Prostate gland (tissue), 2 donors: ENCODE measurements around the gene COPE.

Experiments
- CTCF ChIP-seq, 4 experiments: fragments of 200-600 bp in 2 of 4; fragments of 450-650 bp in 2 of 4; sonication (generic) in 2 of 4; IDR thresholded peaks; 1 replicate in 3 of 4; 2 replicates in 1 of 4; pipeline ENCODE4 v1.5.1; 2016 to 2019; ENCODE audit warnings: antibody characterized with exemption in 4 of 4, mild to moderate bottlenecking in 2 of 4, moderate library complexity in 2 of 4
- POLR2A ChIP-seq: fragments of 450-650 bp; IDR thresholded peaks from one replicate; pipeline ENCODE4 v1.6.1; 2016; ENCODE audit warnings: antibody characterized with exemption, mild to moderate bottlenecking
- POLR2AphosphoS5 ChIP-seq: sonication (generic); formaldehyde crosslinking; IDR thresholded peaks from one replicate; pipeline ENCODE4 v1.6.1; 2017; ENCODE audit warnings: antibody characterized with exemption

GRCh38 chr19:18933297-18933696 is 14.1 kb upstream of the COPE start:
- no peak for TF ChIP-seq CTCF (IDR thresholded peaks at IDR 0.05)
- TF ChIP-seq POLR2A, result no peak
- no peak for TF ChIP-seq POLR2AphosphoS5
